HepG2 (cell line): ENCODE data around the gene NCMAP. TPM values are rescaled to one million over a fixed set of nuclear protein-coding genes. Genes with fewer than 3 reads are reported as not detected.

ENCODE experiments used
- BCL6 ChIP-seq: IDR thresholded peaks from 2 replicates; pipeline ENCODE4 v1.6.1; 2016; ENCODE audit warnings: missing genetic modification reagents, missing compliant biosample characterization
- ERF ChIP-seq: IDR thresholded peaks from 2 replicates; pipeline ENCODE4 v1.6.1; 2018; ENCODE audit warnings: missing biosample characterization, missing genetic modification reagents
- FOXP4 ChIP-seq: sonication (generic); formaldehyde crosslinking; IDR thresholded peaks from 2 replicates; pipeline ENCODE4 v1.4.0; 2020; ENCODE audit warnings: missing genetic modification reagents
- GZF1 ChIP-seq: sonication (generic); formaldehyde crosslinking; IDR thresholded peaks from 2 replicates; pipeline ENCODE4 v1.5.1; 2020; ENCODE audit warnings: mild to moderate bottlenecking, missing genetic modification reagents
- HNRNPL ChIP-seq: fragments of 200-400 bp; formaldehyde crosslinking; IDR thresholded peaks from 2 replicates; pipeline ENCODE4 v1.6.1; 2017; ENCODE audit warnings: mild to moderate bottlenecking, low read depth, low read length
- MAZ ChIP-seq, 2 experiments: sonication (generic) in 1 of 2; formaldehyde crosslinking in 1 of 2; IDR thresholded peaks; 2 replicates each; pipeline versions ENCODE4 v1.5.0 to v1.6.1; 2012 to 2020; ENCODE audit warnings: low read depth in 2 of 2, mild to moderate bottlenecking in 2 of 2, borderline replicate concordance in 1 of 2, improper control_type of control experiment in 1 of 2, low read length in 1 of 2, missing genetic modification reagents in 1 of 2, moderate library complexity in 1 of 2
- NRL ChIP-seq: sonication (generic); formaldehyde crosslinking; IDR thresholded peaks from 2 replicates; pipeline ENCODE4 v1.5.0; 2020; ENCODE audit warnings: missing genetic modification reagents, mild to moderate bottlenecking, moderate library complexity, borderline replicate concordance
- PRMT3 ChIP-seq: sonication (generic); formaldehyde crosslinking; IDR thresholded peaks from 2 replicates; pipeline ENCODE4 v1.8.1; 2022; ENCODE audit warnings: low read depth, mild to moderate bottlenecking, moderate library complexity, missing genetic modification reagents, borderline replicate concordance
- SALL1 ChIP-seq: sonication (generic); formaldehyde crosslinking; IDR thresholded peaks from 2 replicates; pipeline ENCODE4 v1.8.0; 2022; ENCODE audit warnings: mild to moderate bottlenecking, missing genetic modification reagents
- SIX1 ChIP-seq: sonication (generic); formaldehyde crosslinking; IDR thresholded peaks from 2 replicates; pipeline ENCODE4 v1.4.0; 2020; ENCODE audit warnings: missing genetic modification reagents, borderline replicate concordance
- SOX5 ChIP-seq: IDR thresholded peaks from 2 replicates; pipeline ENCODE4 v1.6.1; 2016; ENCODE audit warnings: borderline replicate concordance
- YEATS4 ChIP-seq: sonication (generic); formaldehyde crosslinking; IDR thresholded peaks from 2 replicates; pipeline ENCODE4 v1.4.0; 2020; ENCODE audit warnings: missing genetic modification reagents, borderline replicate concordance
- ZNF205 ChIP-seq: IDR thresholded peaks from 2 replicates; pipeline ENCODE4 v1.6.1; 2018; ENCODE audit warnings: missing biosample characterization, missing genetic modification reagents
- ZNF230 ChIP-seq: sonication (generic); formaldehyde crosslinking; IDR thresholded peaks from 2 replicates; pipeline ENCODE4 v1.4.0; 2020; ENCODE audit warnings: mild to moderate bottlenecking, missing genetic modification reagents
- ZNF362 ChIP-seq: sonication (generic); formaldehyde crosslinking; IDR thresholded peaks from 2 replicates; pipeline ENCODE4 v1.4.0; 2020; ENCODE audit warnings: missing genetic modification reagents, mild to moderate bottlenecking, borderline replicate concordance
- ZNF598 ChIP-seq: sonication (generic); formaldehyde crosslinking; IDR thresholded peaks from 2 replicates; pipeline ENCODE4 v1.5.1; 2020; ENCODE audit warnings: mild to moderate bottlenecking, missing genetic modification reagents, borderline replicate concordance
- ZNF605 ChIP-seq: sonication (generic); formaldehyde crosslinking; IDR thresholded peaks from 2 replicates; pipeline ENCODE4 v1.8.0; 2022; ENCODE audit warnings: mild to moderate bottlenecking, missing genetic modification reagents
- ZNF678 ChIP-seq: sonication (generic); formaldehyde crosslinking; IDR thresholded peaks from 2 replicates; pipeline ENCODE4 v1.4.0; 2020; ENCODE audit warnings: mild to moderate bottlenecking, missing genetic modification reagents
- ZNF740 ChIP-seq: sonication (generic); formaldehyde crosslinking; IDR thresholded peaks from 2 replicates; pipeline ENCODE4 v1.4.0; 2020; ENCODE audit warnings: missing genetic modification reagents
- ZNF766 ChIP-seq: sonication (generic); formaldehyde crosslinking; IDR thresholded peaks from 2 replicates; pipeline ENCODE4 v1.5.0; 2020; ENCODE audit warnings: missing genetic modification reagents, borderline replicate concordance
- ZNF773 ChIP-seq: sonication (generic); formaldehyde crosslinking; IDR thresholded peaks from 2 replicates; pipeline ENCODE4 v1.4.0; 2020; ENCODE audit warnings: missing genetic modification reagents, borderline replicate concordance
- ZNF879 ChIP-seq: sonication (generic); formaldehyde crosslinking; IDR thresholded peaks from 2 replicates; pipeline ENCODE4 v1.8.1; 2023; ENCODE audit warnings: missing genetic modification reagents
- polyA plus RNA-seq, 8 experiments: library from polyadenylated mRNA; depleted of rRNA in 3 of 8; stranded (reverse) in 7 of 8; unstranded in 1 of 8; fragments of >200 nt; fragmentation: Illumina TruSeq in 4 of 8; extraction: Trizol in 4 of 8; gene quantifications; 2 replicates each; pipeline versions ENCODE4 v1.2.1 to v1.2.3, GENCODE V29; 2011 to 2016; ENCODE audit warnings: low read depth in 4 of 8, missing spikeins in 1 of 8, mixed read lengths in 1 of 8; ENCODE audit not compliant: insufficient read depth in 1 of 8
- total RNA-seq, 5 experiments: library from RNA; depleted of rRNA; stranded (reverse); fragments of >200 nt; fragmentation: Illumina TruSeq; extraction: Trizol; gene quantifications; 2 replicates each; pipeline ENCODE4 v1.2.3, GENCODE V29; 2016; ENCODE audit warnings: low read depth in 1 of 5

The NCMAP gene
- total and polyA plus RNA-seq, 2 of the 13 experiments (the other 11 are each of a cell fraction or from before 2014, with no cell fraction given), result 2.7 to 20.0 TPM

GRCh38 chr1:24551960-24552571 is 3.8 kb upstream of the NCMAP start (continued):
- 0 out of 2 replicates have a peak, but pooled peaks have one; percentile 39 for TF ChIP-seq ZNF740 (CRISPR knock-in tag)
- 0 out of 2 replicates have a peak, but pooled peaks have one; percentile 68 for TF ChIP-seq ZNF766 (CRISPR knock-in tag)
- TF ChIP-seq MAZ (IDR thresholded peaks at IDR 0.05; ENCODE audit: borderline replicate concordance, low read depth, low read length), result 0 out of 2 replicates have a peak, but pooled peaks have one; percentile 24
- TF ChIP-seq MAZ (CRISPR knock-in tag; IDR thresholded peaks at IDR 0.05; ENCODE audit: low read depth), result 0 out of 2 replicates have a peak, but pooled peaks have one; percentile 51
- TF ChIP-seq ERF (CRISPR knock-in tag), result peak; percentile 60; the same call in 1 of the 2 replicates
- peak; percentile 39; the same call in 1 of the 2 replicates for TF ChIP-seq FOXP4
- peak; percentile 91 for TF ChIP-seq ZNF879
- 0 out of 2 replicates have a peak, but pooled peaks have one; percentile 61 for TF ChIP-seq ZNF678 (CRISPR knock-in tag)
- peak; percentile 85 for TF ChIP-seq SOX5
- peak; percentile 90 for TF ChIP-seq ZNF605
- 0 out of 2 replicates have a peak, but pooled peaks have one; percentile 15 for TF ChIP-seq NRL (CRISPR knock-in tag)
- TF ChIP-seq ZNF598 (CRISPR knock-in tag), result peak; percentile 37; the same call in 1 of the 2 replicates
- peak; percentile 54; the same call in 1 of the 2 replicates for TF ChIP-seq ZNF362 (CRISPR knock-in tag)
- peak; percentile 46 for TF ChIP-seq BCL6 (CRISPR knock-in tag)
- peak; percentile 80; the same call in 1 of the 2 replicates for TF ChIP-seq YEATS4 (CRISPR knock-in tag)
- TF ChIP-seq PRMT3 (CRISPR knock-in tag), result no peak
- TF ChIP-seq ZNF773, result 0 out of 2 replicates have a peak, but pooled peaks have one; percentile 52
- TF ChIP-seq SIX1 (CRISPR knock-in tag), result no peak; the same call in 1 of the 2 replicates
- peak; percentile 58; the same call in 1 of the 2 replicates for TF ChIP-seq ZNF205 (CRISPR knock-in tag)
- TF ChIP-seq HNRNPL, result no peak
- peak; percentile 63; the same call in 1 of the 2 replicates for TF ChIP-seq GZF1
- TF ChIP-seq ZNF230 (CRISPR knock-in tag), result peak; percentile 91; the same call in 1 of the 2 replicates
- peak; percentile 86 for TF ChIP-seq SALL1 (CRISPR knock-in tag)
